MCF 10A (cell line): ENCODE measurements around the gene PRELID3B. TPM values are rescaled to one million over a fixed set of nuclear protein-coding genes. Genes with fewer than 3 reads are reported as not detected.
A peak's percentile ranks its signal among the peaks of the same experiment; 100 is the strongest.

Experiments used
- BruUV-seq: library from RNA; stranded (reverse); fragments of 400-500 nt; replicated peaks from 2 replicates; lab custom pipeline; 2021; lab: Mats Ljungman, UMichigan
- CTCF ChIA-PET: fragments of 300-600 bp; sonication (Branson Sonifier 250); formaldehyde crosslinking; extraction: SDS; loops from one replicate; lab custom pipeline; 2021; ENCODE audit warnings: antibody characterized with exemption, inconsistent platforms; lab: Yijun Ruan, JAX
- POLR2A ChIA-PET: fragments of 300-600, 350-650 bp; sonication (Branson Sonifier 250); formaldehyde crosslinking; extraction: SDS; loops from one replicate; lab custom pipeline; 2020; ENCODE audit warnings: antibody characterized with exemption, inconsistent platforms; lab: Yijun Ruan, JAX
- DNase-seq: peaks from one replicate; pipeline ENCODE4 v3.0.0-alpha.2; 2018; ENCODE audit not compliant: unreplicated experiment
- H3K27ac Mint-ChIP-seq: one replicate; pipeline ENCODE4 v1.8.0; 2022; ENCODE audit warnings: mild to moderate bottlenecking, low read depth, mixed read lengths; ENCODE audit not compliant: unreplicated experiment
- H3K27me3 Mint-ChIP-seq: one replicate; pipeline ENCODE4 v1.8.0; 2022; ENCODE audit warnings: mixed read lengths; ENCODE audit not compliant: insufficient read depth, unreplicated experiment
- H3K36me3 Mint-ChIP-seq: one replicate; pipeline ENCODE4 v1.8.0; 2022; ENCODE audit warnings: mild to moderate bottlenecking, moderate library complexity, mixed read lengths; ENCODE audit not compliant: insufficient read depth, unreplicated experiment
- H3K4me1 Mint-ChIP-seq: one replicate; pipeline ENCODE4 v1.8.0; 2022; ENCODE audit warnings: mixed read lengths; ENCODE audit not compliant: insufficient read depth, unreplicated experiment
- H3K4me3 Mint-ChIP-seq: one replicate; pipeline ENCODE4 v1.8.0; 2022; ENCODE audit warnings: mild to moderate bottlenecking, moderate library complexity, mixed read lengths; ENCODE audit not compliant: unreplicated experiment
- H3K9me3 Mint-ChIP-seq: one replicate; pipeline ENCODE4 v1.8.0; 2022; ENCODE audit warnings: mixed read lengths; ENCODE audit not compliant: unreplicated experiment
- CTCF ChIP-seq: fragments of 200-600 bp; IDR thresholded peaks from one replicate; pipeline ENCODE4 v1.8.0; 2022; ENCODE audit warnings: antibody characterized with exemption, mild to moderate bottlenecking; ENCODE audit not compliant: unreplicated experiment
- intact Hi-C: fragments of 100-400 bp; cut with micrococcal nuclease; formaldehyde crosslinking; loops from 2 replicates; pipeline ENCODE4 v1.14.1; 2022
- total RNA-seq: library from RNA; stranded (reverse); gene quantifications from 2 replicates; pipeline ENCODE4 v1.2.3, GENCODE V29; 2022

PRELID3B gene
- total RNA-seq, 1 experiment from 2014 or later: 197 TPM

- CTCF ChIA-PET: interaction anchor here (0.8 to 1.4 kb wide), 7 partner anchors 9 to 150 kb away, joined by 3 to 6 read pairs (median 3); partner anchors contain the start of genes ATP5F1E and TUBB1
- no peak overlapping the region for H3K4me3 Mint-ChIP-seq
These were observed 32.1 kb downstream of the PRELID3B start for GRCh38 chr20:59010321-59010994.

GRCh38 chr20:59008715-59009336, 33.8 kb downstream of the PRELID3B start:
- no TSS peak for BruUV-seq
- H3K27me3 Mint-ChIP-seq: no peaks in the 10 kb centered on the region
- no peaks in the 10 kb centered on the region for H3K9me3 Mint-ChIP-seq
- no peak for TF ChIP-seq CTCF
- no peak overlapping the region for H3K4me3 Mint-ChIP-seq
- ChIA-PET POLR2A (interaction anchor here (0.5 to 3.0 kb wide), 11 partner anchors 10 to 1298 kb away, joined by 3 to 19 read pairs (median 4); partner anchors contain the start of gene ATP5F1E), CTCF (interaction anchor here (1.2 to 1.3 kb wide), 2 partner anchors 8 to 139 kb away, joined by 3 to 6 read pairs; no protein-coding TSS in a partner anchor)
- no peak for DNase-seq
- peaks cover 32% of the 10 kb centered on the region for H3K4me1 Mint-ChIP-seq
- H3K36me3 Mint-ChIP-seq: peaks cover 6% of the 10 kb centered on the region
- intact Hi-C loops: no loop called here
- H3K27ac Mint-ChIP-seq: no peak overlapping the region

More at GRCh38 chr20:59010321-59010994, 32.1 kb downstream of the PRELID3B start:
- peak; percentile 88 for DNase-seq
- POLR2A ChIA-PET: interaction anchor here (1.2 to 3.0 kb wide), 9 partner anchors 10 to 826 kb away, joined by 3 to 23 read pairs (median 6); partner anchors contain the start of genes ATP5F1E and TUBB1
- H3K9me3 Mint-ChIP-seq: no peaks in the 10 kb centered on the region
- H3K27ac Mint-ChIP-seq: peak overlapping the region; percentile 58
- no peak for TF ChIP-seq CTCF
- BruUV-seq: no TSS peak
- H3K27me3 Mint-ChIP-seq: no peaks in the 10 kb centered on the region
- H3K36me3 Mint-ChIP-seq: no peaks in the 10 kb centered on the region
- intact Hi-C loops: no loop called here
- peaks cover 27% of the 10 kb centered on the region for H3K4me1 Mint-ChIP-seq

GRCh38 chr20:59007665-59008511, 34.7 kb downstream of the PRELID3B start:
- Mint-ChIP-seq H3K4me1 (peaks cover 41% of the 10 kb centered on the region), H3K27me3 (no peaks in the 10 kb centered on the region), H3K36me3 (peaks cover 16% of the 10 kb centered on the region), H3K27ac (no peak overlapping the region), H3K4me3 (peak overlapping the region; percentile 77), H3K9me3 (no peaks in the 10 kb centered on the region)
- no TSS peak for BruUV-seq
- no peak for DNase-seq
- no peak for TF ChIP-seq CTCF
- CTCF ChIA-PET: interaction anchor here (1.2 kb wide), 1 partner anchor 9 kb away, joined by 3 read pairs; no protein-coding TSS in a partner anchor
- intact Hi-C loops: no loop called here
- POLR2A ChIA-PET: interaction anchor here (0.5 to 1.7 kb wide), 8 partner anchors 13 to 1297 kb away, joined by 3 to 5 read pairs (median 4); no protein-coding TSS in a partner anchor
